Mammary epithelial cell (primary cell): ENCODE results near the gene EFCAB8.

Source experiments
- EZH2 ChIP-seq: IDR thresholded peaks from 2 replicates; pipeline ENCODE4 v1.6.1; 2012; ENCODE audit warnings: low read length, inconsistent platforms, borderline replicate concordance
- TF ChIP-seq, protein P1 (sequence below), 2 donors: IDR thresholded peaks in 1 of 2; conservative IDR thresholded peaks in 1 of 2; 2 replicates each; pipeline ENCODE4 v1.5.1; 2011 to 2012; ENCODE audit warnings: inconsistent platforms in 2 of 2, low read length in 2 of 2, mild to moderate bottlenecking in 2 of 2, control low read depth in 1 of 2, low read depth in 1 of 2; ENCODE audit not compliant: insufficient read depth in 1 of 2; ENCODE audit errors: extremely low read depth in 1 of 2

DNA sequence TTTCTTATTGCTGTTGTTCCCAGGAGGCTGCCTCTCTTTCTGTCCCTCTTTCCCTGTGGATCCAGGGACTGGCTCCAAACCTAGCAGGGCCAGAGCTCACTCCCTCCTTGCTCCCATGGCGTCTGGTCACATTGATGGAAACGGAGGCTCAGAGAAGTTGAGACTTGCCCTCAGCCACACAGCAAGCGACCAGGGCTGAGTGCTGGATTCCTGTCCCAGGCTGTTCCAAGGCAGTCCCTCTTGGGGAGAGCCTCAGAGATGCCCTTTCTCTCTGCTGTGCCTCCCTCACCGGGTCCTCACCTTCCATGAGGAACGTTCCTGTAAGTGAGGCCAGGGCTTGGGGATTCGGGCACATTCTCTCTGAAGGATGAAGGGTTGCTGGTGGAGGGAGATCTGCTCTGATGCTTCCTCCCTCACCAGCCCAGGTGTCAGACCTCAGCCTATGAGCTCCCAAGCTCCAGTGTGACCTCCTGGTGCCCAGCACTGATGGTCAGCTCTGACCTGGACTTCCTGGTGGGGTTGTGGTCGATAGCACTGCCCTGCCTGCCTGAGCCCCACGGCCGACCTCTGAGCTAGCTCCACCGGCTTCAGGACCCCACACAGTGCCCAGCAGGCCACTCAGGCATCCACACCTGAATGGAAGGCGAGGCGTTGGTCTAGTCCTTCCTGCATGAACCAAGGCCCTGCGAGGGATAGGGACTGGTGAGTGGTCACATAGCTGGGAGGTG is 118.7 kb downstream of the EFCAB8 start:
- TF ChIP-seq, protein P1, sequence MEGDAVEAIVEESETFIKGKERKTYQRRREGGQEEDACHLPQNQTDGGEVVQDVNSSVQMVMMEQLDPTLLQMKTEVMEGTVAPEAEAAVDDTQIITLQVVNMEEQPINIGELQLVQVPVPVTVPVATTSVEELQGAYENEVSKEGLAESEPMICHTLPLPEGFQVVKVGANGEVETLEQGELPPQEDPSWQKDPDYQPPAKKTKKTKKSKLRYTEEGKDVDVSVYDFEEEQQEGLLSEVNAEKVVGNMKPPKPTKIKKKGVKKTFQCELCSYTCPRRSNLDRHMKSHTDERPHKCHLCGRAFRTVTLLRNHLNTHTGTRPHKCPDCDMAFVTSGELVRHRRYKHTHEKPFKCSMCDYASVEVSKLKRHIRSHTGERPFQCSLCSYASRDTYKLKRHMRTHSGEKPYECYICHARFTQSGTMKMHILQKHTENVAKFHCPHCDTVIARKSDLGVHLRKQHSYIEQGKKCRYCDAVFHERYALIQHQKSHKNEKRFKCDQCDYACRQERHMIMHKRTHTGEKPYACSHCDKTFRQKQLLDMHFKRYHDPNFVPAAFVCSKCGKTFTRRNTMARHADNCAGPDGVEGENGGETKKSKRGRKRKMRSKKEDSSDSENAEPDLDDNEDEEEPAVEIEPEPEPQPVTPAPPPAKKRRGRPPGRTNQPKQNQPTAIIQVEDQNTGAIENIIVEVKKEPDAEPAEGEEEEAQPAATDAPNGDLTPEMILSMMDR (conservative IDR thresholded peaks at IDR 0.05 in 1 of 2, IDR thresholded peaks at IDR 0.05 in 1 of 2; ENCODE audit: extremely low read depth in 1 of 2, insufficient read depth in 1 of 2, low read depth in 1 of 2, low read length in 2 of 2) = no peak
- TF ChIP-seq EZH2 = no peak
